Measurements from ENCODE around the gene DACH1. TPM values are rescaled to one million over a fixed set of nuclear protein-coding genes. Genes with fewer than 3 reads are reported as not detected.

DACH1 gene
- total and polyA plus RNA-seq, 12 donors, result 1.2 to 5.2 (median 2.6) TPM

DNA sequence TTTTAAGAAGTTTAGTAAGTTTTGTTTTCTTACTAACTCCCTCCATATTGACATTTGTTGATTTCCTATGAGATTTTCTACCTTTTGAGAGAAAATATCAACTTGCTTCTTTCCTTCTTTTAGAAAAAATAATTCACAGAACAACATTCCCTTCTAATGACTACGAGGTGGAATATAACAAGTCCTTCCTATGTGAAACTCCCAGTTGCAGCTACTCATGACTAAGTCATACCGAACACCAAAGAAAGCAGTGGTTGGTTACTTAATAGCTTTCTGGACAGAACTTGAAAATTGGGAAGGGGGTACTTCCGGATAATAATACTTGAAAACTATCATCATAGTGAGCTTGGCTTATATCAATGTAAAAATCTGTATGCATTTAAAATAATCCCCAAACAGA lies 144.8 kb downstream of the DACH1 start:
- Histone ChIP-seq H3K27me3 (no peaks in the 10 kb centered on the region), H3K36me3 (no peaks in the 10 kb centered on the region), H3K4me1 (peaks cover 0 to 3% (median 0%) of the 10 kb centered on the region in 9 donors), H3K9me3 (no peaks in the 10 kb centered on the region), H3K27ac (no peak overlapping the region), H3K4me3 (no peak overlapping the region)
- TF ChIP-seq CTCF (IDR thresholded peaks at IDR 0.05), result no peak
- DNase-seq (no peak), ATAC-seq (no peak)
- intact Hi-C loops (cut with DNase I), result loop anchor here in 1 of 10 donors (10.0 kb wide), 1 partner anchor 143 kb away; the partner anchor contains the start of gene DACH1
- WGBS, 2 donors, result 90% methylated on average over 3 of the region's 3 CpGs

DNA sequence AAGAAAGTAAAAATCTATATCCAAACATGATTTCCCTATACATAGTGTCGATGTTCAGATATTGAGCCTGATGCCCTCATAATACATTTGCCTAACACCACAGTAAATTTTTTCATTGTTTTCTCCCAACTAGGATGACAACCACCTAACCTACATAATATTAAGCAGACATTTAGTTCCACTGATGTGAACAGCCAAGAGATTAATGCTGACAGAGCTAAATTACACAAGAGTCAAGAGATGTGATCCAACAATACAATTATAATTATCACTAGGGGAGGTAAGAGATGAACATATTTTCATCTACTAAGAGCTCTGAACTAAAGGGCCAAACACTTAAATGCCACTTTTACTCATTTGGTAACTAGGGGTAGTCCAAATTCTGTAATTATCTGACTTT lies 145.9 kb downstream of the DACH1 start:
- Histone ChIP-seq H3K4me1 (peaks cover 0 to 3% (median 0%) of the 10 kb centered on the region in 9 donors), H3K36me3 (no peaks in the 10 kb centered on the region), H3K27me3 (no peaks in the 10 kb centered on the region), H3K4me3 (no peak overlapping the region), H3K27ac (no peak overlapping the region), H3K9me3 (no peaks in the 10 kb centered on the region)
- WGBS, 2 donors, result 92 to 95% methylated on average over 1 of the region's 1 CpG
- ATAC-seq, result no peak
- DNase-seq, result no peak
- intact Hi-C loops (cut with DNase I), result loop anchor here in 1 of 10 donors (10.0 kb wide), 1 partner anchor 144 kb away; the partner anchor contains the start of gene DACH1
- no peak for TF ChIP-seq CTCF (IDR thresholded peaks at IDR 0.05)

- intact Hi-C loops (cut with DNase I), result no loop called here
- TF ChIP-seq CTCF (IDR thresholded peaks at IDR 0.05), result no peak
- H3K27me3 ChIP-seq, result no peaks in the 10 kb centered on the region
- H3K36me3 ChIP-seq, result no peaks in the 10 kb centered on the region
- no peaks in the 10 kb centered on the region for H3K9me3 ChIP-seq
- WGBS, 2 donors, result 88 to 90% methylated on average over 1 of the region's 1 CpG
- DNase-seq, result no peak
- H3K4me1 ChIP-seq, result no peaks in the 10 kb centered on the region
- no peak overlapping the region for H3K4me3 ChIP-seq
- H3K27ac ChIP-seq, result no peak overlapping the region
- no peak for ATAC-seq
Observed at GRCh38 chr13:71718931-71719330, 148.1 kb downstream of the DACH1 start.

GRCh38 chr13:71714802-71715375 lies 152.1 kb downstream of the DACH1 start:
- no peaks in the 10 kb centered on the region for H3K36me3 ChIP-seq
- no peaks in the 10 kb centered on the region for H3K9me3 ChIP-seq
- ATAC-seq (no peak), DNase-seq (no peak)
- peaks cover 0 to 19% (median 3%) of the 10 kb centered on the region in 9 donors for H3K4me1 ChIP-seq
- WGBS, 2 donors, result 71% methylated on average over 2 of the region's 2 CpGs
- no peak overlapping the region for H3K27ac ChIP-seq
- no peak for TF ChIP-seq CTCF (IDR thresholded peaks at IDR 0.05)
- H3K27me3 ChIP-seq, result no peaks in the 10 kb centered on the region
- no peak overlapping the region for H3K4me3 ChIP-seq
- intact Hi-C loops (cut with DNase I), result no loop called here

Measured in heart right ventricle (tissue), 16 donors.